HG02938 (cell line): ENCODE data around the gene ALDH3B1.

Experiments
- ATAC-seq: cut with Tn5 transposase; IDR thresholded peaks from one replicate; pipeline ENCODE4 v1.9.1; 2021; ENCODE audit warnings: mild to moderate bottlenecking, moderate library complexity; ENCODE audit not compliant: unreplicated experiment

ALDH3B1 gene

DNA sequence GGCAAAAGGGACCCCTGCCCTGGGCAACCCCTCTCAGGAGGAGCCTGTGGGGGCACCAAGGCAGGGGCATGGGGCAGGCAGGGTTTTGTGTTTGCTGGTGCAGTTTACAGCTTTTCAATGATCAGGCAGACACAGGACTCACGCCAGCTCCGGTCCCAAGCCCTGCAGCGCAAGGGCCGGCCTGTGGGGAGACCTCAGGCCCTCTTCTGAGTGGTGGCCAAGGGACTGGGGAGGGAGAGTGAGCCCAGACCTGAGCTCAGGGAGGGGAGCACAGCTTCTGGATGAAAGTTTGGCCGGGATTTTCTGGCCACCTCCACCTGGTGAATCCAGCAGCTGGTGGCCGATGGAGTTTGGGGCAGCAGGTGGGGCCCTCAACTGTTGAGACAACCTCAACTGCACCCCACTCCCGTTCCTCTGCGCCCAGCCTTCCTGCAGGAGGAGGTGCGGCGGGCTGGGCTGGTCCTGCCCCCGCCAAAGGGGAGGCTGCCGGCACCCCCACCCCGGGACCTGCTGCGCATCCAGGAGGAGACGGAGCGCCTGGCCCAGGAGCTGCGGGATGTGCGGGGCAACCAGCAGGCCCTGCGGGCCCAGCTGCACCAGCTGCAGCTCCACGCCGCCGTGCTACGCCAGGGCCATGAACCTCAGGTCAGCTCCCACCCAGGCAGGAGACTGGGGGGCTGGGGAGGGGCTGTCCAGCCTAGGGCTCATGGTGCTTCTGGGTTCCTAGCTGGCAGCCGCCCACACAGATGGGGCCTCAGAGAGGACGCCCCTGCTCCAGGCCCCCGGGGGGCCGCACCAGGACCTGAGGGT, 32.3 kb downstream of the ALDH3B1 start:
- no peak for ATAC-seq

DNA sequence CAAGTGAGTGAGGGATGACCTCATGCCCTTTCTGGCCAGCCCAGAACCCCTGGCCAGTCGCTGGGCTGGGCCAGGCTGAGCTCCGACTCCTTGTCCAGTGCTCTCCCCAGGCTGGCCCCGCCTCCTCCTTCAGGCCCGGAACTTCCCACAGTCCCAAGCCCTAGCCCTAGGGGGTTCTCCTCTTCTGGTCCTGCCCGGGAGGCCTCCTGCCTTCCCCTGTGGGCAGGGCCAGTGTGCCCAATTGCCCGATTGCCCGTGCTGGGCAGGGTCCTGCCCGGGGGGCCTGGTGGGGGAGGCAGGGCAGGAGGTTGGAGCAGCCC, 32.9 kb downstream of the ALDH3B1 start:
- ATAC-seq, result no peak

- ATAC-seq, result no peak
Measured at GRCh38 chr11:68043349-68044144, 33.4 kb downstream of the ALDH3B1 start.

DNA sequence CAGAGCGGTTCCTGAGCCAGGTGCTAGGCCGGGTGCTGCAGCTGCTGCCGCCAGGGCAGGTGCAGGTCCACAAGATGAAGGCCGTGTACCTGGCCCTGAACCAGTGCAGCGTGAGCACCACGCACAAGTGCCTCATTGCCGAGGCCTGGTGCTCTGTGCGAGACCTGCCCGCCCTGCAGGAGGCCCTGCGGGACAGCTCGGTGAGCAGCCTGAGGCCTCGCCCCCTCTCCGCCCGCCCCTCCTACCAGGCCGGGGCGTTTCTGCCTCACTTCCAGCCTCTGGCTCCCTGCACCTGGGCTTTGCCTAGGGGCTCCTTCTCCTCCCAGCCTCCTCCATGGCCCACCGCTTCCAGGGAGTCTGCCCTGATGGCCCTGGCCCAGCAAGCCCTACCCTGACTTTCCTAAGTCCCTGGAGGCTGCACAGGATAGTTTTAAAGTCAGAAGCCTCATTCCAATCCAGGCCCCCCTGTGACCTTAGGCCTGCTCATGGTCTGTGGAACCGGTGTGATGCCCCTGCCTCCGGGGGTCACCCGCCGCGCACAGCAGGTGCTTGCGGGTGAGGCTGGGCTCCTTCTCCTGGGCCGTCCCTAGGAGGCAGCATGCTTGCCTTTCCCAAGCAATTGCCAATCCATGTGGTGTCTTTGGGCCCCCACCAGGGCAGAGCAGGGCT, 34.2 kb downstream of the ALDH3B1 start:
- ATAC-seq, result no peak

DNA sequence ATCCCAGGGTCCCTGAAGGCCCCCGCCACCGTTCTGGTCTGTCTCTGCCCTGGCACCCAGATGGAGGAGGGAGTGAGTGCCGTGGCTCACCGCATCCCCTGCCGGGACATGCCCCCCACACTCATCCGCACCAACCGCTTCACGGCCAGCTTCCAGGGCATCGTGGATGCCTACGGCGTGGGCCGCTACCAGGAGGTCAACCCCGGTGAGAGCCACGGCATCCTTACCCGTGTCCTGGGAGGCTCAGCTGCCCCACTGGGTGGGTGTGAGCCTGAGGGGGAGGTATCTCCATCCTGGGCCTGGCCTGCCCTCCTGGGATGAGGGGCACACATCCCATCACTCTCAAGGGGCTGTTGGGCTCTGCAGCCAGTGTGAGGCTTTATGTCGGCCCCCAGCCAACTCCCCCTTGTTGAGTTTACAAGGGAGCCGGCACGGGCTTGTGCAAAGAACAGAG, 34.8 kb downstream of the ALDH3B1 start:
- no peak for ATAC-seq

GRCh38 chr11:68047437-68048290, 37.5 kb downstream of the ALDH3B1 start:
- no peak for ATAC-seq

GRCh38 chr11:68048681-68049508, 38.8 kb downstream of the ALDH3B1 start:
- ATAC-seq, result no peak

- ATAC-seq, result no peak
Measured at GRCh38 chr11:68049509-68050370, 39.6 kb downstream of the ALDH3B1 start.

- no peak for ATAC-seq
Measured at GRCh38 chr11:68050371-68050841, 40.3 kb downstream of the ALDH3B1 start.

GRCh38 chr11:68051191-68052136, 41.3 kb downstream of the ALDH3B1 start:
- ATAC-seq, result no peak

- ATAC-seq, result no peak
Measured at GRCh38 chr11:68052137-68052873, 42.2 kb downstream of the ALDH3B1 start.

- no peak for ATAC-seq
Measured at GRCh38 chr11:68053117-68053516, 43.0 kb downstream of the ALDH3B1 start.

- no peak for ATAC-seq
Measured at GRCh38 chr11:68053981-68054812, 44.1 kb downstream of the ALDH3B1 start.

DNA sequence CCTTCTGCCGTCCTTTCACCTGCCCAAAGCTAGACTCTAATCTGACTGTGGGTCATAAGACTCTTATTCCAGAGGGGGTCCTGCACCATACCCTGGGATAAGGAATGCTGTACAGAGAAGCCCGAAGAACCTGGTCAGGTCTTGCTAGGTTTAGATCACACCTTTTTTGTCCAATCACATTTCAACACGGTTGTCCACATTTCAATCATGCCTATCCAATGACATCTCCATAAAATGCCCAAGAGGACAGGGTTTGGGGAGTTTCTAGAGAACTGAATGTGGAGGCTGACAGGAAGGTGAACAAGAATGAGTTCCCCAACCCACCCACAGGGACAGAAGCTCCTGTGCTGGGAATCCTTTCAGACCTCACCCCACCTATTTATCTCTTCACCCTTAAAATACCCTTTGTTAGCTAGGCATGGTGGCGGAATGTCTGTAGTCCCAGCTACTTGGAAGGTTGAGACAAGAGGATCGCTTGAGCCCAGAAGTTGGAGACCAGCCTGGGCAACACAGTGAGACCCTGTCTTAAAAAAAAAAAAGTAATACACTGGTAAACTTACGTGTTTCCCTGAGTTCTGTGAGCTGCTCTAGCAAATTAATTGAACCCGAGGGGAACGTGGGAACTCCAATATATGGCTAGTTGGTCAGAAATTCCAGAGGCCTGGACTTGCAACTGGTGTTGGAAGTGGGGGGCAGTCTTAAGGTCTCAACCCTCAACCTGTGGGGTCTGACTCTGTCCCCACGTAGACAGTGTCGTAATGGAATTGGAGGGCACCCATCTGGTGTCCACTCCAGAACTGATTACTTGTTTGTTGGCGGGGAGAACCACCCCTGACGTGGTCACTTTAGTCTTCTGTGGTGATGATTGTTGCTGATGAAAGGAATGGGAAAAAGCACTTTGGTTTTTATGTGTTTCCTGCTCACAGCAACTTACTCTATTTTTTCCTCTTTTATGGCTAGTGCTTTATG, 46.5 kb downstream of the ALDH3B1 start:
- ATAC-seq, result no peak

- ATAC-seq, result no peak
Measured at GRCh38 chr11:68057807-68058206, 47.7 kb downstream of the ALDH3B1 start.
